Spinal cord (tissue), 10 donors: Measurements from ENCODE around the gene ZNF841. TPM values are rescaled to one million over a fixed set of nuclear protein-coding genes. Genes with fewer than 3 reads are reported as not detected.
"Not testable (repeated sequence)": the region's sequence is repeated elsewhere in the genome, so short reads cannot be mapped to it uniquely, and the experiment has no call there.

Source experiments
- DNase-seq, 6 donors: peaks; one replicate each; pipeline versions ENCODE4 v3.0.0 to v3.0.0-alpha.2; 2013 to 2015; ENCODE audit warnings: low spot score in 6 of 6, low read depth in 4 of 6
- H3K27ac ChIP-seq: one replicate; pipeline ENCODE4 v1.5.1; 2013; ENCODE audit warnings: low read depth, low read length, control low read depth
- H3K27me3 ChIP-seq: one replicate; pipeline ENCODE4 v1.6.1; 2013; ENCODE audit warnings: low read length; ENCODE audit not compliant: control insufficient read depth, insufficient read depth
- H3K36me3 ChIP-seq: one replicate; pipeline ENCODE4 v1.6.1; 2013; ENCODE audit warnings: low read length; ENCODE audit not compliant: control insufficient read depth, insufficient read depth
- H3K4me1 ChIP-seq: one replicate; pipeline ENCODE4 v1.6.1; 2013; ENCODE audit warnings: low read length; ENCODE audit not compliant: control insufficient read depth, insufficient read depth
- H3K4me3 ChIP-seq: one replicate; pipeline ENCODE4 v1.5.1; 2013; ENCODE audit warnings: low read depth, low read length, control low read depth
- H3K9me3 ChIP-seq: one replicate; pipeline ENCODE4 v1.6.1; 2013; ENCODE audit warnings: low read length; ENCODE audit not compliant: control insufficient read depth, insufficient read depth
- WGBS: methylation state at CpG from one replicate; pipeline ENCODE4 v1.1.5; 2013; ENCODE audit warnings: missing lambda C conversion rate; ENCODE audit not compliant: insufficient coverage; 5-methylcytosine and 5-hydroxymethylcytosine counted together
- polyA plus RNA-seq, 2 donors: library from polyadenylated mRNA; unstranded; fragments of 120-200 nt; gene quantifications; one replicate each; pipeline ENCODE4 v1.2.1, GENCODE V29; 2013; ENCODE audit not compliant: insufficient read length in 2 of 2
- total RNA-seq, 2 donors: library from RNA; depleted of rRNA in 1 of 2; stranded (reverse); fragments of 120-200 nt in 1 of 2; fragments of >200 nt in 1 of 2; gene quantifications; one replicate each; pipeline versions ENCODE4 v1.2.3 to v1.2.4, GENCODE V29; 2013 to 2014
- donor health status: healthy.

ZNF841 gene
- total and polyA plus RNA-seq, 4 donors: 12.0 to 33.0 (median 23.3) TPM

GRCh38 chr19:52070496-52070895 is 25.1 kb downstream of the ZNF841 start:
- Histone ChIP-seq H3K27ac (no peak overlapping the region), H3K36me3 (peaks cover 27% of the 10 kb centered on the region), H3K9me3 (peaks cover 13% of the 10 kb centered on the region)

GRCh38 chr19:52069653-52070052 is 25.9 kb downstream of the ZNF841 start:
- Histone ChIP-seq H3K9me3 (peaks cover 20% of the 10 kb centered on the region), H3K27me3 (no peaks in the 10 kb centered on the region), H3K27ac (no peak overlapping the region), H3K36me3 (peaks cover 27% of the 10 kb centered on the region), H3K4me3 (no peak overlapping the region), H3K4me1 (no peaks in the 10 kb centered on the region)
- no peak for DNase-seq
- no CpG with 5 or more reads among the region's 2 CpGs for WGBS

More at GRCh38 chr19:52070496-52070895, 25.1 kb downstream of the ZNF841 start:
- H3K27me3 ChIP-seq: no peaks in the 10 kb centered on the region
- 100% methylated on average over 5 of the region's 5 CpGs for WGBS
- H3K4me3 ChIP-seq: no peak overlapping the region
- no peak for DNase-seq
- no peaks in the 10 kb centered on the region for H3K4me1 ChIP-seq

GRCh38 chr19:52066258-52066863 is 29.2 kb downstream of the ZNF841 start:
- DNase-seq: no peak
- no peak overlapping the region for H3K4me3 ChIP-seq
- H3K36me3 ChIP-seq: peaks cover 33% of the 10 kb centered on the region
- no peaks in the 10 kb centered on the region for H3K27me3 ChIP-seq
- no CpG with 5 or more reads among the region's 6 CpGs for WGBS
- H3K27ac ChIP-seq: no peak overlapping the region
- no peaks in the 10 kb centered on the region for H3K4me1 ChIP-seq
- H3K9me3 ChIP-seq: peaks cover 29% of the 10 kb centered on the region

DNA sequence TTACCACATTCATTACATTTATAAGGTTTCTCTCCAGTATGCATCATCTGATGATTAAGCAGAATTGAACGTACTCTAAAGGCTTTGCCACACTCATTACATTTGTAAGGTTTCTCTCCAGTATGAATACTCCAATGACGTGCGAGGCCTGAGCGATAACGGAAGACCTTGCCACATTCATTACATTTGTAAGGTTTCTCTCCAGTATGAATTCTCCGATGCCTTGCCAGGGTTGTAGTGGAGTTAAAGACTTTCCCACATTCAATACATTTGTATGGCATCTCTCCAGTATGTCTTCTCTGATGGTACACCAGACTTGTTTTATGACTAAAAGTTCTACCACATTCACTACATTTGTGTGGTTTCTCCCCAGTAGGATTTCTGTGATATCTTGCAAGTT is 30.2 kb downstream of the ZNF841 start:
- Histone ChIP-seq H3K27ac (no peak overlapping the region), H3K9me3 (peaks cover 29% of the 10 kb centered on the region)

GRCh38 chr19:52056480-52056879 is 39.1 kb downstream of the ZNF841 start:
- not testable (repeated sequence) for H3K36me3 ChIP-seq
- WGBS: 100% methylated on average over 1 of the region's 3 CpGs

More for the DNA sequence above, 30.2 kb downstream of the ZNF841 start:
- Histone ChIP-seq H3K27me3 (no peaks in the 10 kb centered on the region), H3K4me1 (no peaks in the 10 kb centered on the region), H3K4me3 (no peak overlapping the region), H3K36me3 (peaks cover 31% of the 10 kb centered on the region)
- DNase-seq: no peak
- 100% methylated on average over 4 of the region's 6 CpGs for WGBS

DNA sequence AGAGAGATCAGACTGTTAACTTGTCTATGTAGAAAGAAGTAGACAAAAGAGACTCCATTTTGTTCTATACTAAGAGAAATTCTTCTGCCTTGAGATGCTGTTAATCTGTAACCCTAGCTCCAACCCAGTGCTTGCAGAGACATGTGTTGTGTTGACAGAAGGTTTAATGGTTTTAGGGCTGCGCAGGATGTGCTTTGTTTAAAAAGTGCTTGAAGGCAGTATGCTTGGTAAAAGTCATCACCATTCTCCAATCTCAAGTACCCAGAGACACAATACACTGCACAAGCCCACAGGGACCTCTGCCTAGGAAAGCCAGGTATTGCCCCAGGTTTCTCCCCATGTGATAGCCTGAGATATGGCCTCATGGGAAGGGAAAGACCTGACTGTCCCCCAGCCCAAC is 43.8 kb downstream of the ZNF841 start:
- H3K27ac ChIP-seq, H3K36me3 ChIP-seq, H3K4me3 ChIP-seq, H3K9me3 ChIP-seq, H3K4me1 ChIP-seq, DNase-seq, H3K27me3 ChIP-seq: not testable (repeated sequence)
- WGBS: no CpG with 5 or more reads among the region's 1 CpG

More at GRCh38 chr19:52056480-52056879, 39.1 kb downstream of the ZNF841 start:
- H3K9me3 ChIP-seq, H3K27ac ChIP-seq, H3K4me1 ChIP-seq, H3K4me3 ChIP-seq, H3K27me3 ChIP-seq, DNase-seq: not testable (repeated sequence)

DNA sequence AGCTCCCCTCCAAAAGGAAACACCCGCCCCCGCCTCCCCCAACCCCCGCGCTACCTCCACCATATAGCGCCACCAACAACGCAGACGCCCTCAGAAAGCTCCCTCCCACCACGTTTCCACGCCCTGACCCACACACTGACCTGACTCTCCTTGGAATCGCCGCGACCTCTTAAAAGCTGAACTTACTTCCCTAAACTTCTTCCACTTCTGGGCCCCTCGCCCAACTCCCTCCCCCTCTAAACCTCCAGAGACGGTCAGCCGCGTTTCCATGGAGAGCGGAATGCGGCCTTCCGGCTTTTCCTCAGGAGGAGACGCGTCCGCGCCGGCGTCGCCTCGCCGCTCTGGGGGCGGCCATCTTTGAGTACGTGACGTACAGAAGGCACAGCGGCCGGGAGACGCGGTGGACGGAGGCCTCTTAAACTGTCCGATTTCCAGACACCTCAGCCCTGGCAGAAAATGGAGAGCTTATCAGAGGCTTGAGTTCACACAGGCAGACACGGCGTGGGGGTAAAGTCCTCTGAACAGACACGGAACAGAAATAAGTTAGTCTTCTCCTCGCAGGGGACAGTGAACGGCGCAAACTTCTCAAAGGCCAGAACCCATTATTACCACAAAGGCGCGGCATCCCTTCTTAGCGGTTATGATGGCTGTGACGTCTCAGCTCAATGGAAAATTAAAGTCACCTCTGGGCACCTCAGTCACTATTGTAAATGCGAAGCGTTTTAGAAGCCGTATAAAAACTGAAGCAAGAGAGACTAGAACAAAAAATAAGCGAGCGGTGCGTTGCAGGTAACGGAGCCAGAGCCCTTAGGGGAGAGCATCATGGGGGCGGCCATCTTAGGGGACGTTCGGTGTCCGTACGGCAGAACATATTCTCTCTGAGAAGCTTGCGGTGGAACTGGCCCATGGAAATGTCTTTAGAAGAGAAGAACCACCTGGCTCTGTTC is 46.7 kb downstream of the ZNF841 start, which contains the start of gene ZNF432:
ZNF432 (minus strand) TSS at position 284 of the 947 bp plus-strand sequence. CDS start 1,970 bp downstream, outside the sequence.
- WGBS: 0% methylated on average over 51 of the region's 60 CpGs
- H3K4me1 ChIP-seq: no peaks in the 10 kb centered on the region
- H3K27ac ChIP-seq: peak within 1 kb of the TSS; percentile 97
- no peaks in the 10 kb centered on the region for H3K9me3 ChIP-seq
- H3K36me3 ChIP-seq: peaks cover 5% of the 10 kb centered on the region
- H3K27me3 ChIP-seq: no peaks in the 10 kb centered on the region
- DNase-seq: peak; percentile 90 to 100 (median 96)
- peak within 1 kb of the TSS; percentile 81 for H3K4me3 ChIP-seq

DNA sequence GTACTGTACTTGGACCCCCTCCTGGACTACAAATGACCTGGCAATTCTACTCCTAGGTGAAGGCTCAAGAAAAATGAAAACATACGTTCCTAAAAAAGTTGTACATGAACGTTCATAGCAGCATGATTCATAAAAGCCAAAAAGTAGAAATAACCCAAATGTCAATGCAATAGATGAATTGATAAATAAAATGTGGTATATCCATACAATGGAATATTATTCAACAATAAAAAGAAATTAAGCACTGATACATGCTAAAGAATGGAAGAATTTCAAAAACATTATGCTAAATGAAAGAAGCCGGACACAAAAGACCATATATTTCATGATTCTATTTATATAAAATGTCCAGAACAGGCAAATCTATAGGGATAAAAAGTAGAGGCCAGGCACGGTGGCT is 56.4 kb downstream of the ZNF841 start:
- 100% methylated on average over 1 of the region's 4 CpGs for WGBS
- no peak overlapping the region for H3K4me3 ChIP-seq
- peaks cover 10% of the 10 kb centered on the region for H3K9me3 ChIP-seq
- no peaks in the 10 kb centered on the region for H3K27me3 ChIP-seq
- DNase-seq: no peak
- H3K27ac ChIP-seq: no peak overlapping the region
- no peaks in the 10 kb centered on the region for H3K4me1 ChIP-seq
- peaks cover 46% of the 10 kb centered on the region for H3K36me3 ChIP-seq

GRCh38 chr19:52034051-52034728 is 61.4 kb downstream of the ZNF841 start:
- no peak for DNase-seq
- Histone ChIP-seq H3K4me3 (no peak overlapping the region), H3K9me3 (peaks cover 26% of the 10 kb centered on the region), H3K27ac (no peak overlapping the region), H3K4me1 (no peaks in the 10 kb centered on the region), H3K36me3 (peaks cover 35% of the 10 kb centered on the region), H3K27me3 (no peaks in the 10 kb centered on the region)
- WGBS: 98% methylated on average over 5 of the region's 12 CpGs
